GM23338 (cell line): ENCODE results near the gene COBL. TPM values are rescaled to one million over a fixed set of nuclear protein-coding genes. Genes with fewer than 3 reads are reported as not detected.

Experiments used
- ATAC-seq: fragments of 200-7000 bp; cut with Tn5 transposase; 3 replicates; pipeline ENCODE4 v1.9.1; 2020
- DNase-seq: peaks from one replicate; pipeline ENCODE4 v3.0.0-alpha.2; 2015; ENCODE audit warnings: low spot score
- H2AFZ ChIP-seq: fragments of 200-600 bp; sonication (generic); 2 replicates; pipeline ENCODE4 v1.8.0; 2016; ENCODE audit warnings: antibody characterized with exemption, mild to moderate bottlenecking, moderate library complexity
- H3F3A ChIP-seq: fragments of 200-600 bp; sonication (generic); replicated peaks from 2 replicates; pipeline ENCODE4 v1.8.0; 2017; ENCODE audit warnings: antibody characterized with exemption, mixed run types, low read depth
- H3K27ac ChIP-seq: fragments of 200-600 bp; sonication (generic); 2 replicates; pipeline ENCODE4 v1.6.1; 2016; ENCODE audit warnings: low read depth
- H3K27me3 ChIP-seq: fragments of 200-600 bp; sonication (generic); 2 replicates; pipeline ENCODE4 v1.8.0; 2016; ENCODE audit warnings: mild to moderate bottlenecking, mixed run types, moderate library complexity; ENCODE audit not compliant: insufficient read depth
- H3K36me3 ChIP-seq: fragments of 200-600 bp; sonication (generic); 2 replicates; pipeline ENCODE4 v1.8.0; 2016; ENCODE audit warnings: mild to moderate bottlenecking; ENCODE audit not compliant: insufficient read depth
- H3K4me1 ChIP-seq: fragments of 200-600 bp; sonication (generic); 2 replicates; pipeline ENCODE4 v1.8.0; 2016; ENCODE audit warnings: mild to moderate bottlenecking, moderate library complexity; ENCODE audit not compliant: insufficient read depth
- H3K4me2 ChIP-seq: fragments of 200-600 bp; sonication (generic); 2 replicates; pipeline ENCODE4 v1.7.1; 2017; ENCODE audit warnings: mixed run types
- H3K4me3 ChIP-seq: fragments of 200-600 bp; sonication (generic); 2 replicates; pipeline ENCODE4 v1.6.1; 2016; ENCODE audit warnings: mixed run types
- H3K79me2 ChIP-seq: fragments of 200-600 bp; sonication (generic); replicated peaks from 2 replicates; pipeline ENCODE4 v1.8.0; 2017; ENCODE audit warnings: mild to moderate bottlenecking; ENCODE audit not compliant: insufficient read depth
- H3K9me2 ChIP-seq: fragments of 200-600 bp; sonication (generic); 2 replicates; pipeline ENCODE4 v1.8.0; 2017; ENCODE audit not compliant: insufficient read depth
- H4K20me1 ChIP-seq: fragments of 200-600 bp; sonication (generic); replicated peaks from 2 replicates; pipeline ENCODE4 v1.8.0; 2017; ENCODE audit warnings: mild to moderate bottlenecking; ENCODE audit not compliant: insufficient read depth
- H3K27ac Mint-ChIP-seq: 2 replicates; pipeline ENCODE4 v1.8.0; 2020; ENCODE audit warnings: inconsistent platforms, mild to moderate bottlenecking, moderate library complexity, mixed read lengths
- H3K27me3 Mint-ChIP-seq: 3 replicates; pipeline ENCODE4 v1.8.0; 2022; ENCODE audit warnings: low read depth, mild to moderate bottlenecking, moderate library complexity, mixed read lengths, inconsistent platforms; ENCODE audit not compliant: insufficient read depth, poor library complexity
- H3K36me3 Mint-ChIP-seq: 3 replicates; pipeline ENCODE4 v1.8.0; 2021; ENCODE audit warnings: low read depth, mild to moderate bottlenecking, inconsistent platforms, moderate library complexity, mixed read lengths
- H3K4me1 Mint-ChIP-seq: 3 replicates; pipeline ENCODE4 v1.8.0; 2020; ENCODE audit warnings: mild to moderate bottlenecking, inconsistent platforms, mixed read lengths
- H3K4me3 Mint-ChIP-seq: 3 replicates; pipeline ENCODE4 v1.8.0; 2021; ENCODE audit warnings: moderate library complexity, mild to moderate bottlenecking, inconsistent platforms, mixed read lengths
- H3K9me3 Mint-ChIP-seq: 3 replicates; pipeline ENCODE4 v1.8.0; 2020; ENCODE audit warnings: moderate library complexity, mild to moderate bottlenecking, inconsistent platforms, mixed read lengths
- CTCF ChIP-seq, 2 experiments: fragments of 200-600 bp in 1 of 2; sonication (generic) in 1 of 2; conservative IDR thresholded peaks; 2 replicates each; pipeline versions ENCODE4 v1.5.1 to v1.6.1; 2016 to 2017; ENCODE audit warnings: antibody characterized with exemption in 2 of 2, low read depth in 2 of 2, mild to moderate bottlenecking in 2 of 2, moderate library complexity in 1 of 2
- ETS1 ChIP-seq: IDR thresholded peaks from 2 replicates; pipeline ENCODE4 v1.6.1; 2016; ENCODE audit warnings: antibody characterized with exemption
- EZH2 ChIP-seq: fragments of 200-600 bp; sonication (generic); IDR thresholded peaks from one replicate; pipeline ENCODE4 v1.8.0; 2017; ENCODE audit warnings: antibody characterized with exemption, mild to moderate bottlenecking, low read depth; ENCODE audit not compliant: unreplicated experiment
- EZH2phosphoT487 ChIP-seq: fragments of 200-600 bp; sonication (generic); IDR thresholded peaks from one replicate; pipeline ENCODE4 v1.8.1; 2018; ENCODE audit warnings: antibody characterized with exemption; ENCODE audit not compliant: unreplicated experiment
- NANOG ChIP-seq: IDR thresholded peaks from 2 replicates; pipeline ENCODE4 v1.6.1; 2016; ENCODE audit warnings: antibody characterized with exemption, borderline replicate concordance
- POLR2AphosphoS5 ChIP-seq: IDR thresholded peaks from 2 replicates; pipeline ENCODE4 v1.6.1; 2016; ENCODE audit warnings: antibody characterized with exemption, low read depth
- REST ChIP-seq: IDR thresholded peaks from one replicate; pipeline ENCODE4 v1.6.1; 2018; ENCODE audit warnings: antibody characterized with exemption; ENCODE audit not compliant: unreplicated experiment
- ZNF114 ChIP-seq: fragments of 250-450 bp; sonication (Bioruptor Pico); IDR thresholded peaks from 2 replicates; pipeline ENCODE4 v1.5.0; 2020; ENCODE audit warnings: mild to moderate bottlenecking, moderate library complexity
- ZNF462 ChIP-seq: fragments of 250-450 bp; sonication (Bioruptor Pico); IDR thresholded peaks from 2 replicates; pipeline ENCODE4 v1.5.0; 2020; ENCODE audit warnings: mild to moderate bottlenecking, moderate library complexity
- polyA plus RNA-seq: library from polyadenylated mRNA; unstranded; fragments of >200 nt; fragmentation: Nextera tagmentation; extraction: Ambion mirVana; gene quantifications from 2 replicates; pipeline ENCODE4 v1.2.1, GENCODE V29; 2016
- total RNA-seq: library from RNA; depleted of rRNA; stranded (reverse); fragments of >200 nt; shearing (Covaris generic); gene quantifications from 2 replicates; pipeline ENCODE4 v1.2.3, GENCODE V29; 2014

The COBL gene
- total and polyA plus RNA-seq, 2 experiments from 2014 or later = 18.3 to 51.9 TPM

- TF ChIP-seq ZNF462 (CRISPR knock-in tag) = no peak
Observed at GRCh38 chr7:51308265-51308664, 8.3 kb downstream of the COBL start (continued).

GRCh38 chr7:51307651-51308210, 8.9 kb downstream of the COBL start:
- H3K27me3 ChIP-seq = no peaks in the 10 kb centered on the region
- H2AFZ ChIP-seq = no peak overlapping the region
- peaks cover 100% of the 10 kb centered on the region for H3K79me2 ChIP-seq
- H3K27me3 Mint-ChIP-seq = peaks cover 8% of the 10 kb centered on the region
- no peak overlapping the region for H3K27ac ChIP-seq
- no peaks in the 10 kb centered on the region; the same call in 2 of the 3 replicates for H3K36me3 Mint-ChIP-seq
- H3K4me1 Mint-ChIP-seq = peaks cover 61% of the 10 kb centered on the region
- ATAC-seq (no peak), DNase-seq (no peak)
- no peak overlapping the region for H3K27ac Mint-ChIP-seq
- H3K9me3 Mint-ChIP-seq = no peaks in the 10 kb centered on the region
- no peaks in the 10 kb centered on the region for H3K36me3 ChIP-seq
- H3K9me2 ChIP-seq = no peaks in the 10 kb centered on the region
- H3K4me1 ChIP-seq = peaks cover 61% of the 10 kb centered on the region
- H3K4me3 Mint-ChIP-seq = no peak overlapping the region
- H3K4me3 ChIP-seq = no peak overlapping the region
- H4K20me1 ChIP-seq = peaks cover 52% of the 10 kb centered on the region
- 0 out of 2 replicates have a peak overlapping the region, but pooled peaks have one; percentile 63 for H3K4me2 ChIP-seq
- H3F3A ChIP-seq = 0 out of 2 replicates have a peak, but pooled peaks cover 6% of the 10 kb centered on the region
- TF ChIP-seq NANOG (no peak), CTCF (conservative IDR thresholded peaks at IDR 0.05; ENCODE audit: low read depth in 2 of 2) (no peak), REST (no peak), ZNF114 (CRISPR knock-in tag) (no peak), ETS1 (no peak), EZH2phosphoT487 (no peak), EZH2 (no peak), POLR2AphosphoS5 (no peak)
